HG03135 (cell line): ENCODE measurements around the gene DTX4.
"Not testable (repeated sequence)": the region's sequence is repeated elsewhere in the genome, so short reads cannot be mapped to it uniquely, and the experiment has no call there.

Experiments
- ATAC-seq: cut with Tn5 transposase; IDR thresholded peaks from one replicate; pipeline ENCODE4 v1.9.1; 2021; ENCODE audit warnings: mild to moderate bottlenecking, moderate library complexity; ENCODE audit not compliant: unreplicated experiment

The DTX4 gene

GRCh38 chr11:59171508-59172322, at the start of gene DTX4:
TSS of gene DTX4 (plus strand) at chr11:59172132. CDS start at chr11:59172596, 464 bp downstream.
- peak; percentile 73 for ATAC-seq

GRCh38 chr11:59135648-59136461, 36.1 kb upstream of the DTX4 start:
- peak; percentile 97 for ATAC-seq

- not testable (repeated sequence) for ATAC-seq
Measured at GRCh38 chr11:59136551-59136950, 35.4 kb upstream of the DTX4 start.

GRCh38 chr11:59137190-59137589, 34.7 kb upstream of the DTX4 start:
- no peak for ATAC-seq

DNA sequence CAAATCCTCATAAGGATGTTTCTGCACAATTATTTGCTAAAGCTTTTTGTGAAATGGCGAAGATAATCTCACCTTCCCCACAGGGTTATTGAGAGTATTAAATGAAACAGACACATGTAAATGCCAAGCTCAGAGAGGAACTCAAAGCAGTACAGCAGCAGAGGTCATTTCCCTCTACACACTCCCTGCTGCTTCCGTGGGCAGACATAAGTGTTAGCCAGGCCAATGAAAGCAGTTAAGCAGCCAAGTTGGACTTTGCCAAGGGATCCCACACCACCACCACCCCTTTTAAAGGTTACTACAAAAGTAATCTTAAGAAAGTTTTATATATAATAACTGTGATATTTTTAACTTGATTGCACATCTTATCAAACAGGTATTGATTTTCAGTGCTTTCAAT, 33.3 kb upstream of the DTX4 start:
- no peak for ATAC-seq

- no peak for ATAC-seq
Measured at GRCh38 chr11:59141191-59141590, 30.7 kb upstream of the DTX4 start.

DNA sequence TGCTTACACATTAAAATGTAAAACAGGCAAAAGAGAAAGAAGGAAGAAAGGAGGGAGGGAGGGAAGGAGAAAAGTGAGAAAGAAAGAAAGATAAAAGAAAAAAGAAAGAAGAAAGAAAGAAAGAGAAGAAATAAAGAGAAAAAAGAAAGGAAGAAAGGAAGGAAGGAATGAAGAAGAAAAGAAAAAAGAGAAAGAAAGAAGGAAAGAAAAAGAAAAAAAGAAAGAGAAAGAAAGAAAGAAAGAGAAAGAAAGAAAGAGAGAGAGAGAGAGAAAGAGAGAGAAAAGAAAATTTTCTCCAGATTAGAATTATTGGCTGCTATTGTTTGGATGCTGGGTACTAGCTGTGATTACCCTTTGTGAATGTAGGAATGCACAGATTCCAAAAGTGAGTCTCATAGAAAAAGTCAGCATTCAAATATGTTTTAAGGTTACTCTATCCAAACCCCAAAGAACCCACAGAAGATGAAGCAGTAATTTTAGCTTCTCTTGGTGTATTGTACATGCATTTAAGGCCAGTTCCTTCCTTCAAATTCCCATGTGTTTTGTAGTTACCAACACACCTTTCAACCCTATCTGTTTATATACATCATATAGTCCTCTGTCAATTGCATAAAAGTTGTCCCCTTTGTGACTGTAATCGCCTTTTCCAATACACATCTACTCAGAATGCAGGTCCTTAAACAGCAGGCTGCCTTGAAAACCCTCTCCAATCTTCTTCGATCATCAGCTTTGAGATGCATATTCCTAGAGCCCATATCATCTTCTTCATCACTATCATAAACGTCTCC, 30.1 kb upstream of the DTX4 start:
- no peak for ATAC-seq

DNA sequence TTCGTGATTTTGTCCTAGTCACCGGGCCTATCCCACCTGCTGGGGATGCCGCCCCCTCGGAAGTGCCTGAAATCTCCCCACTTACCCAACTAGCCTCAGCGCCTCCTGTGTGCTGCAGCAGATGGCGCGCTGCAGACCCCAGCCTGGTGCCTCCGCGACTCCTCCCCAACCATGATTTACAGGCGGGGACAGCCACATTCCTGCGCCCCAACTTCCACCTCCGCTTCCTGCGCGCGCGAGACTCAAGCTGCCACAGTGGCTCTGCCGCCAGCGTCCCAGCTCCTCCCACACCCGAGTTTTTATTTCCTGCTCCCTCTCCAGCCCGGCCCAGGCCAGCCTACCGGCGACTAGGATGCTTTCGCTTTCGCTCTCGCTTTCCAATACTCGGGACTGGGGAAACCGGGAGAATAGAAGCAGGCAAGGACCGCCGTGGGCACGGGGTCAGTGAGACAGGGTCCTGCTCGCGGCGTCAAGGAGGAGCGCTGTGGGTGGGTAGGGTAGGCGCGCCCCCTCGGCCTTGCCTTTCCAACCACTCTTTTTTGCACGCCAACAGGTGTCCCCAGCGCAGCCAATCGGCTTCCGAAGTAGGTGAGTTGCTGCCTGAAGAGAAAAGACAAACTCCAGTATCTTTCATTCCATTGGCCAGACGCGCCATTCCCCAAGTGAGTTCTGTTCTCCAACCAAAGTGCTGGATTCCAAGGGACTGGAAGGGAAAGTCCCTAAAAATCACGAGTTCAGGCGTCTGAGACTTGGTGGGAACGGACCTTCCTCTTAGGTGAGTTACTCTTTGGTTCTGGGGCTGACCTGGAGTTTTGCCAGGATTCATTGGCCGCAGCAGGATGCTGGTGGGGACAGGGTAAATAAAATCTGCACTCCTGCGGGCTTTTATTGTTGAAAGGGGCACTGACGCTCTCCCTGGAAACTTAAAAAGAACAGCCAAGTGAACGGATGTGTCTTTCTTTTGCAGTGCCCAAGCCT, 29.1 kb upstream of the DTX4 start, which contains the start of gene FAM111A:
TSS of gene FAM111A (plus strand) at position 327 of the 978 bp plus-strand sequence. CDS start 6,017 bp downstream, outside the sequence.
- ATAC-seq, result peak; percentile 76

DNA sequence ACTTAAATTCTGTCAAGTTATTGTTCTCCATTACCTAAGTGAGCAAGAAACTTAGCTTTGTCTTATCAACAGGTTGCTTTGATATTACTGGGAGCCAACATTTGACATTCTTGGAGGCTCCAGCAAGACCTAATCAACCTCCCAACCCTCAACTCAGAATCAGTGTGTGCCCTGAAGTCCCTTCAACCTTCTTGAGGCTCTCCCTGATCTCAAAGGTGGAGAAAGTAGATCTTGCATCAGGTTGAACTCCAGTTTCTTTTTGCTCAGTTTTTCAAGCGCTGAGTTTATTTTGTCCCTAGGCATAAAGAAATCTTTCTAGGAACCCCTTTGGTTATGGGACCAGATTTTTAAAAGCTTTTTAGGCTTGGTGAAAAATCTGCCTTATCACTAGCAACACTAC, 27.8 kb upstream of the DTX4 start:
- ATAC-seq, result no peak

- ATAC-seq, result peak; percentile 46
Measured at GRCh38 chr11:59144579-59145345, 27.2 kb upstream of the DTX4 start.

DNA sequence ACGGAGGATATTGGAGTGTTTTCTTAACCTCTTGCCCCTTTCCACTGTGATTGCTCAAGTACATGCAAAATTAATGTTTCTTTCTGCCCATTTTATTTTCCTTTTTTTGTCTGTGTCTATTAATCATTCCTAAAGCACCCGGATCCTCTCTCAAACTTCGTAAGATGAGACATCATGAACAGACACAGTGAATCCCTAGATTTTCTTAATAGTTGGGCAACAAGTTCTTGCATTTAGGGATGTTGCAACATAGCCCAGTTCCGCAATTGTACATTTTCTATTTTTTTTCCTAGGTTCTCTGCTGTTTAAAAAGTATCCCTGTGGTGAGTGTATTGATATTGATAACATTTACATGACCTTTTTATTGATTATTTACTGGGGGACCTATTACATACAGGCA, 26.4 kb upstream of the DTX4 start:
- ATAC-seq, result no peak

GRCh38 chr11:59151761-59152160, 20.2 kb upstream of the DTX4 start:
- peak; percentile 53 for ATAC-seq

DNA sequence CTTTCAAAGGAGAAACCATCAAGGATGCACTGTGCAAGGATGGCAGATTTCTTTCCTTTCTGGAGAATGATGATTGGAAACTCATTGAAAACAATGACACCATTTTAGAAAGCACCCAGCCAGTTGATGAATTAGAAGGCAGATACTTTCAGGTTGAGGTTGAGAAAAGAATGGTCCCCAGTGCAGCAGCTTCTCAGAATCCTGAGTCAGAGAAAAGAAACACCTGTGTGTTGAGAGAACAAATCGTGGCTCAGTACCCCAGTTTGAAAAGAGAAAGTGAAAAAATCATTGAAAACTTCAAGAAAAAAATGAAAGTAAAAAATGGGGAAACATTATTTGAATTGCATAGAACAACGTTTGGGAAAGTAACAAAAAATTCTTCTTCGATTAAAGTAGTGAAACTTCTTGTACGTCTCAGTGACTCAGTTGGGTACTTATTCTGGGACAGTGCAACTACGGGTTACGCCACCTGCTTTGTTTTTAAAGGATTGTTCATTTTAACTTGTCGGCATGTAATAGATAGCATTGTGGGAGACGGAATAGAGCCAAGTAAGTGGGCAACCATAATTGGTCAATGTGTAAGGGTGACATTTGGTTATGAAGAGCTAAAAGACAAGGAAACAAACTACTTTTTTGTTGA, 19.5 kb upstream of the DTX4 start:
- peak; percentile 73 for ATAC-seq

- no peak for ATAC-seq
Measured at GRCh38 chr11:59154610-59155009, 17.3 kb upstream of the DTX4 start.

DNA sequence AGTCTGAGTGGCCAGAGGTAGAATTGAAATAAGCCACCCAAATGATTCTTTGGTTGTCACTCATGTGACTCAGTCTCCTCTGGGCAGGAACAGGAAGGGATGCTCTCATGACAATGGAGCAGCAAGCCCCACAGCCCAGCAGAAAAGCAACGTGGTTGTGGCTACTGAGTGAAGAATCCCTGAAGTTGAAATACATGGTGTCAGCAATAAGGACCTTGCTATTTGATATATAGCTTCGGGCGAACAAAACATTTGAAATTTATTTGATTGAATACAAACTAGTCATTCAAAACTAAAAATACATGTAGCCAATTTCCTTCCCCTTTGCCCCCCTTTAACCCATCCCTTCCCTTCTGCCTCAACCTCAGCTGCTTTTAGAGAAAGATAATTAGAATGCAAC, 14.5 kb upstream of the DTX4 start:
- no peak for ATAC-seq

DNA sequence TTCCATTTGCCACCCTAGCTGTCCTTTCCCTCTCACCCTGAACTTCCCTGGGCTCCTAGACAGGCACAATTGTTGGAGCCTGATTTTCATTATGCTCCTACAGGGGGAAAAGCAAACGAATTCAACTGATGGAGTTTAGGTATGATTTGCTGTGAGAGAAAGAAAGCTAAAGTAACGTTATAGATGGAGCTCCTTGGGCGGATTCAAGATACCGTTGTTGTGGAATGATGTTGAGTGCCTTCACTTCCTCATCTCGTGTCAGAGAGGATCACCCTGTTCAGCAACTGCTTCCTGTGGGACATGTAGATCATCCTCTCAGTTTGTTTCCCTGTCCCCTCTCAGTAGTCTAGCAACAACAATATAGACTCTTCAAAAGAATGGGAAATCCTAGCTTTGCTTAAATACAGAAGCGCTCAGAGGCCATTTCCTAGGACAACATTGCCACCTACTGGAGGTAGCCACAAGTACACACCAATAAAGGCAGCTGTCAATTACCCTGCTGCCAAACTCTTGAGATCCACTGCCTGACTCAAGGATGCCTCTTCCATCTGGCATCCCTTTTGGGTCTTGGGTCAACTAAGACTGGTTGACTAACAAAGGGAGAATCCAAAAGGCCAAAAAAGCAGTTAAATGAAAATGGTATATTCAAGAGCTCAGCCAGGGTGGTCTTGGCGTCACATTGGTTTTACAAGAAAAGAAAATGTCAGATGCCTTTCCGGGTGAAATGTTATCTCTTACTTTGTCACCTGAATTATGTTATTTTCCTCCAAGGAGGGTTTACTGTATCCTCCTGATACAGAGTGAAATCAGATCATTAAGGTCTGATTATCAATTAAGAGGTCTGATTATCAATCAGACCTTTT, 13.5 kb upstream of the DTX4 start:
- peak; percentile 86 for ATAC-seq

DNA sequence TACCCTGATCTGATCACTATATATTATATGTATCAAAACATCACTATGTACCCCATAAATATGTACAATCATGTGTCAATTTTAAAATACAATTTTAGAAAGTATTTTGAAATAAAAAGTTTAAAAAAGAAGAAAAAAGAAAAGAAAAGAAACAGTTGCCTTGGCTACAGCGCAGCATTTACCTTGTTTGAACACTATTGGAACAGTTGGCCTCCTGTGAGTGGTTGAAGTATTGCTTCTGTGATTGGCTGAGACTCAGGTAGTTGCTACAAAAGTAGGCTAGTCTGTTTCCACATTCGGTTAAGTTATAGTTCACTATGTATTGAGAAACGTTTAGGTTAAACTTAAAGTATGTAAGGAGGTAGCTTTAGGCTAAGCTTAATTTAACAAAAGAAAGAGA, 7.9 kb upstream of the DTX4 start:
- ATAC-seq, result no peak
